CD14-positive monocyte (primary cell): ENCODE measurements around the gene INTS3. TPM values are rescaled to one million over a fixed set of nuclear protein-coding genes. Genes with fewer than 3 reads are reported as not detected.

ENCODE experiments used
- DNase-seq, 3 donors: peaks; one replicate each; pipeline ENCODE4 v3.0.0-alpha.2; 2011 to 2022
- H2AFZ ChIP-seq: 2 replicates; pipeline ENCODE4 v1.6.0; 2012; ENCODE audit warnings: mild to moderate bottlenecking, low read depth, low read length, inconsistent platforms; ENCODE audit not compliant: insufficient read depth, poor library complexity, severe bottlenecking
- H3K27ac ChIP-seq, 2 donors: 1 replicate in 1 of 2; 2 replicates in 1 of 2; pipeline ENCODE4 v1.5.1; 2012 to 2013; ENCODE audit warnings: low read length in 2 of 2, control low read depth in 1 of 2, inconsistent platforms in 1 of 2, low read depth in 1 of 2, mild to moderate bottlenecking in 1 of 2
- H3K27me3 ChIP-seq, 2 donors: one replicate each; pipeline versions ENCODE4 v1.6.0 to v1.6.1; 2011 to 2013; ENCODE audit warnings: low read length in 2 of 2; ENCODE audit not compliant: control insufficient read depth in 2 of 2, insufficient read depth in 2 of 2
- H3K36me3 ChIP-seq, 2 donors: replicated peaks in 1 of 2; 1 replicate in 1 of 2; 2 replicates in 1 of 2; pipeline versions ENCODE4 v1.5.1 to v1.6.1; 2012 to 2013; ENCODE audit warnings: low read length in 2 of 2, control low read depth in 1 of 2, inconsistent platforms in 1 of 2, mild to moderate bottlenecking in 1 of 2; ENCODE audit not compliant: insufficient read depth in 2 of 2, control insufficient read depth in 1 of 2
- H3K4me1 ChIP-seq, 2 donors: 1 replicate in 1 of 2; 2 replicates in 1 of 2; pipeline versions ENCODE4 v1.5.1 to v1.6.1; 2012 to 2013; ENCODE audit warnings: low read length in 2 of 2, control low read depth in 1 of 2, inconsistent platforms in 1 of 2, mild to moderate bottlenecking in 1 of 2, moderate library complexity in 1 of 2; ENCODE audit not compliant: insufficient read depth in 2 of 2, control insufficient read depth in 1 of 2
- H3K4me2 ChIP-seq: replicated peaks from 2 replicates; pipeline ENCODE3; 2012; ENCODE audit warnings: low read length, moderate library complexity, mild to moderate bottlenecking; ENCODE audit not compliant: poor library complexity, severe bottlenecking; ENCODE audit errors: extremely low read depth
- H3K4me3 ChIP-seq, 3 experiments: fragments of 200-600 bp in 1 of 3; sonication (generic) in 1 of 3; replicated peaks in 1 of 3; 1 replicate in 2 of 3; 2 replicates in 1 of 3; pipeline ENCODE4 v1.5.1; 2011 to 2013; ENCODE audit warnings: low read length in 3 of 3, mild to moderate bottlenecking in 3 of 3, control low read depth in 2 of 3, low read depth in 2 of 3, inconsistent platforms in 1 of 3, moderate library complexity in 1 of 3
- H3K79me2 ChIP-seq: 2 replicates; pipeline ENCODE4 v1.6.0; 2012; ENCODE audit warnings: mild to moderate bottlenecking, control low read depth, inconsistent platforms, low read length, moderate library complexity; ENCODE audit not compliant: insufficient read depth
- H3K9ac ChIP-seq: 2 replicates; pipeline ENCODE4 v1.6.0; 2017; ENCODE audit warnings: low read length, mild to moderate bottlenecking; ENCODE audit not compliant: insufficient read depth, poor library complexity, severe bottlenecking
- H3K9me3 ChIP-seq, 2 donors: replicated peaks in 1 of 2; 1 replicate in 1 of 2; 2 replicates in 1 of 2; pipeline versions ENCODE4 v1.5.1 to v1.6.1; 2012 to 2013; ENCODE audit warnings: low read length in 2 of 2, control low read depth in 1 of 2; ENCODE audit not compliant: control insufficient read depth in 1 of 2, insufficient read depth in 1 of 2
- H4K20me1 ChIP-seq: 2 replicates; pipeline ENCODE4 v1.6.0; 2012; ENCODE audit warnings: mild to moderate bottlenecking, low read length, control low read depth, moderate library complexity; ENCODE audit not compliant: insufficient read depth
- H3K27ac Mint-ChIP-seq, 7 donors: one replicate each; pipeline ENCODE4 v1.8.0; 2020; ENCODE audit warnings: mild to moderate bottlenecking in 7 of 7, mixed read lengths in 7 of 7, moderate library complexity in 6 of 7, inconsistent platforms in 2 of 7
- H3K27me3 Mint-ChIP-seq, 3 donors: one replicate each; pipeline ENCODE4 v1.8.0; 2021 to 2022; ENCODE audit warnings: low read depth in 3 of 3, mild to moderate bottlenecking in 3 of 3, mixed read lengths in 3 of 3, moderate library complexity in 3 of 3, inconsistent platforms in 1 of 3
- H3K36me3 Mint-ChIP-seq, 2 donors: one replicate each; pipeline ENCODE4 v1.8.0; 2020; ENCODE audit warnings: mixed read lengths in 2 of 2, inconsistent platforms in 1 of 2, mild to moderate bottlenecking in 1 of 2
- H3K4me1 Mint-ChIP-seq: one replicate; pipeline ENCODE4 v1.8.0; 2020; ENCODE audit warnings: mild to moderate bottlenecking, mixed read lengths
- H3K4me3 Mint-ChIP-seq, 2 donors: one replicate each; pipeline ENCODE4 v1.8.0; 2020; ENCODE audit warnings: mild to moderate bottlenecking in 2 of 2, mixed read lengths in 2 of 2, moderate library complexity in 1 of 2
- H3K9me3 Mint-ChIP-seq, 7 donors: one replicate each; pipeline ENCODE4 v1.8.0; 2020 to 2022; ENCODE audit warnings: mixed read lengths in 7 of 7, mild to moderate bottlenecking in 6 of 7, moderate library complexity in 6 of 7, inconsistent platforms in 2 of 7
- CTCF ChIP-seq: fragments of 200-600 bp; IDR thresholded peaks from one replicate; pipeline ENCODE4 v1.8.0; 2022; ENCODE audit warnings: antibody characterized with exemption, mild to moderate bottlenecking
- WGBS: methylation state at CpG from one replicate; pipeline ENCODE4 v1.1.5; 2013; ENCODE audit warnings: missing lambda C conversion rate; ENCODE audit not compliant: insufficient coverage; 5-methylcytosine and 5-hydroxymethylcytosine counted together
- intact Hi-C, 2 donors: fragments of 100-400 bp; cut with micrococcal nuclease; formaldehyde crosslinking; loops; one replicate each; pipeline versions ENCODE4 v1.15.0 to v1.15.1; 2023
- polyA plus RNA-seq, 3 donors: library from polyadenylated mRNA; depleted of rRNA in 1 of 3; unstranded in 2 of 3; stranded (reverse) in 1 of 3; fragments of 300-500 nt in 2 of 3; fragments of >200 nt in 1 of 3; fragmentation: Illumina TruSeq in 2 of 3; gene quantifications; 1 replicate in 2 of 3; 2 replicates in 1 of 3; pipeline ENCODE4 v1.2.3, GENCODE V29; 2012 to 2021

Gene INTS3
- polyA plus RNA-seq, 3 donors, result 9.2 to 76.9 (median 15.9) TPM

DNA sequence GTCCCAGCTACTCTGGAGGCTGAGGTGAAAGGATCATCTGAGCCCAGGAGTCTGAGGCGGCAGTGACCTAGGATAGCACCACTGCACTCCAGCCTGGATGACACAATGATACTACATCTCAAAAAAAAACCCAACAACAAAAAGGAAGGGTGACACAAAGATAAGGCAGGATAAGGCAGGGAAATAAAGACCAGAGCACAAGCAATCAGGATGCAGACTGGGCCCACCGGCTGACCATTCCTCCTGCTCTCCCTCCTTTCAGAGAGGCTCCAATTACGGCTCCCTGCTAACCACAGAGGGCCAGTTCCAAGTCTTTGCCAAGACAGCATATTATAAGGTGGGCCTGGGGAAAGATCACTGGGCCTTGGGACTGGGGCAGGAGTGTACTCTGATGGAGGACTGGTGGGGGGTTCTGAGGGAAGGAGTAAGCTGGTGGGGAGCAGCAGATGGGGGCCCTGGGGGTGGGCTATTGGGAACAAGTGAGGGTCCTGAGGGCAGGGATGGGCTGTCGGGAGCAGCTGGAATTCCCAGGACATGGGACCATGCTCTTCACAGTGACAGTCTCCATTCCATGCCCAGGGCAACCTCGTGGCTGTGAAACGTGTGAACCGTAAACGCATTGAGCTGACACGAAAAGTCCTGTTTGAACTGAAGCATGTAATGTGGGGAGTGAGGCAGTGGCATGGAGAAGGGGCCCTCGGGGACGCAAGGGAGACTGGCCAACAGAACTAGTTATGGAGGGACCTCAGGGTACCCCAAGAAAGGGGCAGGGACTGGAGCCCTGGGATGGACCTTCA is 42.1 kb upstream of the INTS3 start:
- H3K4me1 Mint-ChIP-seq, result peaks cover 11% of the 10 kb centered on the region
- no peak overlapping the region for H3K4me3 Mint-ChIP-seq
- Histone ChIP-seq H3K27me3 (peaks cover 2 to 18% of the 10 kb centered on the region in 2 donors), H2AFZ (no peak overlapping the region), H4K20me1 (no peaks in the 10 kb centered on the region), H3K79me2 (no peaks in the 10 kb centered on the region), H3K36me3 (no peaks in the 10 kb centered on the region), H3K9me3 (no peaks in the 10 kb centered on the region), H3K9ac (no peak overlapping the region), H3K4me3 (no peak overlapping the region), H3K4me2 (no peak overlapping the region), H3K27ac (no peak overlapping the region), H3K4me1 (no peaks in the 10 kb centered on the region)
- TF ChIP-seq CTCF, result no peak
- 86% methylated on average over 8 of the region's 11 CpGs for WGBS
- peaks cover 0 to 3% (median 0%) of the 10 kb centered on the region in 7 donors for H3K9me3 Mint-ChIP-seq
- no peak overlapping the region for H3K27ac Mint-ChIP-seq
- intact Hi-C loops, result no loop called here
- no peak for DNase-seq
- peaks cover 15 to 24% (median 17%) of the 10 kb centered on the region in 3 donors for H3K27me3 Mint-ChIP-seq
- peaks cover 0 to under 1% of the 10 kb centered on the region in 2 donors for H3K36me3 Mint-ChIP-seq

- H3K4me3 Mint-ChIP-seq, result no peak overlapping the region
- 96% methylated on average over 11 of the region's 16 CpGs for WGBS
- DNase-seq, result no peak
- intact Hi-C loops, result no loop called here
- no peak overlapping the region for H3K4me2 ChIP-seq
- no peaks in the 10 kb centered on the region for H3K36me3 Mint-ChIP-seq
- peaks cover 0 to 4% of the 10 kb centered on the region in 2 donors for H3K27me3 ChIP-seq
- no peak for TF ChIP-seq CTCF
- H3K9ac ChIP-seq, result no peak overlapping the region
- no peak overlapping the region for H3K4me3 ChIP-seq
- no peak overlapping the region for H3K27ac ChIP-seq
- no peaks in the 10 kb centered on the region for H3K9me3 ChIP-seq
- no peaks in the 10 kb centered on the region for H4K20me1 ChIP-seq
- H3K79me2 ChIP-seq, result no peaks in the 10 kb centered on the region
- peaks cover 0 to 3% (median 0%) of the 10 kb centered on the region in 7 donors for H3K9me3 Mint-ChIP-seq
- H2AFZ ChIP-seq, result no peak overlapping the region
- H3K4me1 Mint-ChIP-seq, result peaks cover 13% of the 10 kb centered on the region
- H3K27me3 Mint-ChIP-seq, result peaks cover 3 to 9% (median 4%) of the 10 kb centered on the region in 3 donors
- H3K4me1 ChIP-seq, result no peaks in the 10 kb centered on the region
- H3K27ac Mint-ChIP-seq, result no peak overlapping the region
- no peaks in the 10 kb centered on the region for H3K36me3 ChIP-seq
These were observed 40.3 kb upstream of the INTS3 start for GRCh38 chr1:153687346-153688125.
